HEK293 (cell line): ENCODE results near the gene SNRNP70.

Source experiments
- INSM2 ChIP-seq: fragments of 450-650 bp; formaldehyde crosslinking; IDR thresholded peaks from 2 replicates; pipeline ENCODE4 v1.5.1; 2016; ENCODE audit warnings: missing biosample characterization, missing genetic modification characterization
- KLF16 ChIP-seq: fragments of 450-650 bp; formaldehyde crosslinking; IDR thresholded peaks from 2 replicates; pipeline ENCODE4 v1.5.1; 2017; ENCODE audit warnings: missing biosample characterization, missing genetic modification characterization
- KLF17 ChIP-seq: fragments of 450-650 bp; formaldehyde crosslinking; IDR thresholded peaks from 2 replicates; pipeline ENCODE4 v1.5.1; 2016; ENCODE audit warnings: missing biosample characterization, missing genetic modification characterization
- KLF7 ChIP-seq: fragments of 450-650 bp; formaldehyde crosslinking; IDR thresholded peaks from 2 replicates; pipeline ENCODE4 v1.5.1; 2016; ENCODE audit warnings: missing biosample characterization, missing genetic modification characterization, borderline replicate concordance
- KLF8 ChIP-seq: fragments of 450-650 bp; formaldehyde crosslinking; IDR thresholded peaks from 2 replicates; pipeline ENCODE4 v1.5.1; 2016; ENCODE audit warnings: missing biosample characterization, missing genetic modification characterization
- MZF1 ChIP-seq: fragments of 450-650 bp; formaldehyde crosslinking; IDR thresholded peaks from 2 replicates; pipeline ENCODE4 v1.5.1; 2017; ENCODE audit warnings: missing biosample characterization, missing genetic modification characterization, borderline replicate concordance
- REST ChIP-seq: fragments of 450-650 bp; formaldehyde crosslinking; IDR thresholded peaks from 2 replicates; pipeline ENCODE4 v1.5.1; 2016; ENCODE audit warnings: missing biosample characterization, missing genetic modification characterization
- SALL2 ChIP-seq: fragments of 450-650 bp; formaldehyde crosslinking; IDR thresholded peaks from 2 replicates; pipeline ENCODE4 v1.5.0; 2017; ENCODE audit warnings: missing biosample characterization, mild to moderate bottlenecking, missing genetic modification characterization, borderline replicate concordance
- SP7 ChIP-seq: fragments of 450-650 bp; formaldehyde crosslinking; IDR thresholded peaks from 2 replicates; pipeline ENCODE4 v1.5.1; 2016; ENCODE audit warnings: missing biosample characterization, missing genetic modification characterization
- ZBTB20 ChIP-seq: fragments of 450-650 bp; formaldehyde crosslinking; IDR thresholded peaks from 2 replicates; pipeline ENCODE4 v1.5.1; 2016; ENCODE audit warnings: missing biosample characterization, missing genetic modification characterization
- ZBTB26 ChIP-seq: fragments of 450-650 bp; formaldehyde crosslinking; optimal IDR thresholded peaks from 2 replicates; pipeline ENCODE3; 2016; ENCODE audit warnings: missing biosample characterization, mild to moderate bottlenecking, missing genetic modification characterization
- ZBTB6 ChIP-seq: fragments of 450-650 bp; formaldehyde crosslinking; IDR thresholded peaks from 2 replicates; pipeline ENCODE4 v1.5.1; 2017; ENCODE audit warnings: missing biosample characterization, missing genetic modification characterization
- ZBTB7A ChIP-seq: fragments of 450-650 bp; formaldehyde crosslinking; IDR thresholded peaks from 2 replicates; pipeline ENCODE4 v1.5.1; 2016; ENCODE audit warnings: low read depth, missing biosample characterization, missing genetic modification characterization
- ZIC2 ChIP-seq: fragments of 450-650 bp; formaldehyde crosslinking; IDR thresholded peaks from 2 replicates; pipeline ENCODE4 v1.5.1; 2016; ENCODE audit warnings: missing biosample characterization, missing genetic modification characterization
- ZNF114 ChIP-seq: fragments of 450-650 bp; formaldehyde crosslinking; IDR thresholded peaks from 2 replicates; pipeline ENCODE4 v1.5.0; 2017; ENCODE audit warnings: missing biosample characterization, missing genetic modification characterization
- ZNF133 ChIP-seq: fragments of 450-650 bp; formaldehyde crosslinking; IDR thresholded peaks from 2 replicates; pipeline ENCODE4 v1.5.1; 2016; ENCODE audit warnings: missing biosample characterization, missing genetic modification characterization
- ZNF184 ChIP-seq: fragments of 450-650 bp; IDR thresholded peaks from 2 replicates; pipeline ENCODE4 v1.5.1; 2018; ENCODE audit warnings: missing biosample characterization, mild to moderate bottlenecking, missing genetic modification characterization
- ZNF211 ChIP-seq: fragments of 450-650 bp; formaldehyde crosslinking; IDR thresholded peaks from 2 replicates; pipeline ENCODE4 v1.5.1; 2016; ENCODE audit warnings: low read depth, missing biosample characterization, missing genetic modification characterization
- ZNF23 ChIP-seq: fragments of 450-650 bp; formaldehyde crosslinking; IDR thresholded peaks from 2 replicates; pipeline ENCODE4 v1.5.1; 2016; ENCODE audit warnings: missing biosample characterization, missing genetic modification characterization, borderline replicate concordance
- ZNF266 ChIP-seq: fragments of 450-650 bp; formaldehyde crosslinking; IDR thresholded peaks from 2 replicates; pipeline ENCODE4 v1.5.1; 2016; ENCODE audit warnings: missing biosample characterization, missing genetic modification characterization, low read depth
- ZNF341 ChIP-seq: fragments of 450-650 bp; formaldehyde crosslinking; IDR thresholded peaks from 2 replicates; pipeline ENCODE4; 2016; ENCODE audit warnings: low read depth, missing biosample characterization, missing genetic modification characterization
- ZNF398 ChIP-seq: fragments of 450-650 bp; formaldehyde crosslinking; IDR thresholded peaks from 2 replicates; pipeline ENCODE4 v1.5.1; 2017; ENCODE audit warnings: missing biosample characterization, missing genetic modification characterization
- ZNF513 ChIP-seq: fragments of 450-650 bp; IDR thresholded peaks from 2 replicates; pipeline ENCODE4 v1.5.1; 2018; ENCODE audit warnings: missing biosample characterization, missing genetic modification characterization
- ZNF558 ChIP-seq: fragments of 450-650 bp; formaldehyde crosslinking; IDR thresholded peaks from 2 replicates; pipeline ENCODE4 v1.5.1; 2016; ENCODE audit warnings: missing biosample characterization, missing genetic modification characterization
- ZNF585B ChIP-seq: fragments of 450-650 bp; formaldehyde crosslinking; IDR thresholded peaks from 2 replicates; pipeline ENCODE4 v1.5.1; 2016; ENCODE audit warnings: missing biosample characterization, missing genetic modification characterization
- ZNF660 ChIP-seq: fragments of 450-650 bp; IDR thresholded peaks from 2 replicates; pipeline ENCODE4 v1.5.1; 2018; ENCODE audit warnings: missing biosample characterization, mild to moderate bottlenecking, missing genetic modification characterization
- ZNF837 ChIP-seq: fragments of 450-650 bp; formaldehyde crosslinking; IDR thresholded peaks from 2 replicates; pipeline ENCODE4 v1.5.1; 2016; ENCODE audit warnings: missing biosample characterization, missing genetic modification characterization

SNRNP70 gene

GRCh38 chr19:49118565-49119410 is 33.5 kb downstream of the SNRNP70 start, which contains the start of gene C19orf73 (continued):
- TF ChIP-seq ZBTB26 (tag by site-specific recombination) = peak; percentile 99
- TF ChIP-seq KLF7 (tag by site-specific recombination) = peak; percentile 88; the same call in 1 of the 2 replicates
- peak; percentile 41; the same call in 1 of the 2 replicates for TF ChIP-seq ZNF23 (tag by site-specific recombination)
- TF ChIP-seq ZNF133 (tag by site-specific recombination) = no peak
- no peak for TF ChIP-seq ZNF211 (tag by site-specific recombination)
- no peak for TF ChIP-seq ZNF184 (tag by site-specific recombination)
- TF ChIP-seq ZNF585B (tag by site-specific recombination) = no peak
- no peak for TF ChIP-seq ZNF266
- TF ChIP-seq ZNF341 (tag by site-specific recombination) = no peak
- TF ChIP-seq ZBTB6 (tag by site-specific recombination) = peak; percentile 52; the same call in 1 of the 2 replicates
- peak; percentile 98 for TF ChIP-seq KLF8 (tag by site-specific recombination)
- TF ChIP-seq INSM2 (tag by site-specific recombination) = no peak; the same call in 1 of the 2 replicates
- TF ChIP-seq ZNF837 = peak; percentile 49; the same call in 1 of the 2 replicates
- TF ChIP-seq ZNF398 = peak; percentile 57; the same call in 1 of the 2 replicates
- TF ChIP-seq SP7 (tag by site-specific recombination) = peak; percentile 94
- TF ChIP-seq ZNF513 = no peak
- TF ChIP-seq ZNF114 (tag by site-specific recombination) = no peak
- TF ChIP-seq ZIC2 (tag by site-specific recombination) = peak; percentile 59
- peak; percentile 55 for TF ChIP-seq REST (tag by site-specific recombination)
- TF ChIP-seq ZNF558 = no peak
- TF ChIP-seq SALL2 = no peak
- peak; percentile 80 for TF ChIP-seq ZBTB20 (tag by site-specific recombination)
- peak; percentile 88 for TF ChIP-seq KLF17
- peak; percentile 97 for TF ChIP-seq ZBTB7A
- peak; percentile 78 for TF ChIP-seq ZNF660 (tag by site-specific recombination)
- TF ChIP-seq KLF16 (tag by site-specific recombination) = peak; percentile 99
- no peak for TF ChIP-seq MZF1
